CD4-positive, alpha-beta T cell treated with Interleukin-12 subunit alpha and Interleukin-12 subunit beta, for 1 hour (primary cell): ENCODE data around the gene WDR33.

ENCODE experiments used
- DNase-seq: peaks from one replicate; pipeline ENCODE4 v3.0.0-alpha.2; 2020

WDR33 gene

GRCh38 chr2:127669056-127669455, 141.9 kb downstream of the WDR33 start:
- no peak for DNase-seq

GRCh38 chr2:127665267-127665893, 145.6 kb downstream of the WDR33 start:
- DNase-seq, result no peak

GRCh38 chr2:127664895-127665225, 146.1 kb downstream of the WDR33 start:
- no peak for DNase-seq

- DNase-seq, result no peak
Observed at GRCh38 chr2:127664065-127664894, 146.7 kb downstream of the WDR33 start.

- no peak for DNase-seq
Observed at GRCh38 chr2:127663566-127664064, 147.4 kb downstream of the WDR33 start.

- no peak for DNase-seq
Observed at GRCh38 chr2:127662937-127663565, 147.9 kb downstream of the WDR33 start.

GRCh38 chr2:127661949-127662510, 148.9 kb downstream of the WDR33 start:
- no peak for DNase-seq

- DNase-seq, result no peak
Observed at GRCh38 chr2:127661072-127661649, 149.8 kb downstream of the WDR33 start.

GRCh38 chr2:127660291-127660578, 150.7 kb downstream of the WDR33 start:
- DNase-seq, result no peak

- DNase-seq, result no peak
Observed at GRCh38 chr2:127659408-127660290, 151.3 kb downstream of the WDR33 start.

- DNase-seq, result no peak
Observed at GRCh38 chr2:127658641-127659407, 152.1 kb downstream of the WDR33 start.

- DNase-seq, result no peak
Observed at GRCh38 chr2:127658146-127658545, 152.8 kb downstream of the WDR33 start.

- no peak for DNase-seq
Observed at GRCh38 chr2:127657232-127657595, 153.8 kb downstream of the WDR33 start.

GRCh38 chr2:127656569-127657231, 154.3 kb downstream of the WDR33 start:
- no peak for DNase-seq

- DNase-seq, result no peak
Observed at GRCh38 chr2:127655209-127656073, 155.5 kb downstream of the WDR33 start.

- no peak for DNase-seq
Observed at GRCh38 chr2:127654838-127655175, 156.2 kb downstream of the WDR33 start.

GRCh38 chr2:127654084-127654837, 156.7 kb downstream of the WDR33 start:
- DNase-seq, result no peak

- no peak for DNase-seq
Observed at GRCh38 chr2:127653421-127654083, 157.4 kb downstream of the WDR33 start.
